ENCODE data around the gene PLEKHM3. TPM values are rescaled to one million over a fixed set of nuclear protein-coding genes. Genes with fewer than 3 reads are reported as not detected.

PLEKHM3 gene
- total and polyA plus RNA-seq, 2 of the 13 experiments (the other 11 are each of a cell fraction or from before 2014, with no cell fraction given), result 4.5 to 4.7 TPM

- TF ChIP-seq ZNF83 (CRISPR knock-in tag; IDR thresholded peaks at IDR 0.05; ENCODE audit: borderline replicate concordance) (no peak), ZNF883 (CRISPR knock-in tag; IDR thresholded peaks at IDR 0.05; ENCODE audit: not compliant biosample characterization) (no peak), ZBTB38 (CRISPR knock-in tag; IDR thresholded peaks at IDR 0.05) (no peak), MLX (CRISPR knock-in tag; IDR thresholded peaks at IDR 0.05) (peak; percentile 96), IKZF1 (IDR thresholded peaks at IDR 0.05) (no peak), FOXO1 (CRISPR knock-in tag; IDR thresholded peaks at IDR 0.05) (peak; percentile 94), ZBED4 (CRISPR knock-in tag; IDR thresholded peaks at IDR 0.05; ENCODE audit: borderline replicate concordance) (0 out of 2 replicates have a peak, but pooled peaks have one; percentile 25), ZNF20 (CRISPR knock-in tag; IDR thresholded peaks at IDR 0.05) (no peak), EP300 (IDR thresholded peaks at IDR 0.05; ENCODE audit: low read depth in 2 of 2, low read length in 2 of 2) (peak in 1 of 2 experiments; percentile 99; a peak in 2 of 4 replicates), EP300 (CRISPR knock-in tag; IDR thresholded peaks at IDR 0.05; ENCODE audit: borderline replicate concordance) (peak; percentile 90), KIAA2018 (CRISPR knock-in tag; IDR thresholded peaks at IDR 0.05; ENCODE audit: borderline replicate concordance) (no peak)
- TF ChIP-seq, protein P1, sequence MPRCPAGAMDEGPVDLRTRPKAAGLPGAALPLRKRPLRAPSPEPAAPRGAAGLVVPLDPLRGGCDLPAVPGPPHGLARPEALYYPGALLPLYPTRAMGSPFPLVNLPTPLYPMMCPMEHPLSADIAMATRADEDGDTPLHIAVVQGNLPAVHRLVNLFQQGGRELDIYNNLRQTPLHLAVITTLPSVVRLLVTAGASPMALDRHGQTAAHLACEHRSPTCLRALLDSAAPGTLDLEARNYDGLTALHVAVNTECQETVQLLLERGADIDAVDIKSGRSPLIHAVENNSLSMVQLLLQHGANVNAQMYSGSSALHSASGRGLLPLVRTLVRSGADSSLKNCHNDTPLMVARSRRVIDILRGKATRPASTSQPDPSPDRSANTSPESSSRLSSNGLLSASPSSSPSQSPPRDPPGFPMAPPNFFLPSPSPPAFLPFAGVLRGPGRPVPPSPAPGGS (CRISPR knock-in tag; IDR thresholded peaks at IDR 0.05), result no peak
- TF ChIP-seq, protein P2, sequence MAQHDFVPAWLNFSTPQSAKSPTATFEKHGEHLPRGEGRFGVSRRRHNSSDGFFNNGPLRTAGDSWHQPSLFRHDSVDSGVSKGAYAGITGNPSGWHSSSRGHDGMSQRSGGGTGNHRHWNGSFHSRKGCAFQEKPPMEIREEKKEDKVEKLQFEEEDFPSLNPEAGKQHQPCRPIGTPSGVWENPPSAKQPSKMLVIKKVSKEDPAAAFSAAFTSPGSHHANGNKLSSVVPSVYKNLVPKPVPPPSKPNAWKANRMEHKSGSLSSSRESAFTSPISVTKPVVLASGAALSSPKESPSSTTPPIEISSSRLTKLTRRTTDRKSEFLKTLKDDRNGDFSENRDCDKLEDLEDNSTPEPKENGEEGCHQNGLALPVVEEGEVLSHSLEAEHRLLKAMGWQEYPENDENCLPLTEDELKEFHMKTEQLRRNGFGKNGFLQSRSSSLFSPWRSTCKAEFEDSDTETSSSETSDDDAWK (CRISPR knock-in tag; IDR thresholded peaks at IDR 0.05), result no peak
Measured at GRCh38 chr2:207847098-207847806, 178.1 kb downstream of the PLEKHM3 start (continued).

All from HepG2 (cell line).